ENCODE results near the gene HSPA12A. TPM values are rescaled to one million over a fixed set of nuclear protein-coding genes. Genes with fewer than 3 reads are reported as not detected.

Gene HSPA12A
- total RNA-seq, 4 donors from 2014 or later = 16.4 to 24.5 (median 22.2) TPM

- Histone ChIP-seq H3K4me1 (peaks cover 2 to 33% (median 27%) of the 10 kb centered on the region in 4 donors), H3K9me3 (no peaks in the 10 kb centered on the region), H3K4me3 (no peak overlapping the region), H3K27ac (replicated peaks in 1 of 4) (peak overlapping the region; percentile 41 to 66 (median 50)), H3K36me3 (no peaks in the 10 kb centered on the region), H3K27me3 (peaks cover 0 to 10% (median 0%) of the 10 kb centered on the region in 4 donors)
- no peak for DNase-seq (ENCODE audit: extremely low spot score)
- TF ChIP-seq CTCF (IDR thresholded peaks at IDR 0.05) = no peak
- TF ChIP-seq POLR2A (IDR thresholded peaks at IDR 0.05; ENCODE audit: low read depth) = no peak
- TF ChIP-seq EP300 (IDR thresholded peaks at IDR 0.05) = no peak
- TF ChIP-seq POLR2AphosphoS5 (IDR thresholded peaks at IDR 0.05) = no peak
- 96% methylated on average over 7 of the region's 9 CpGs for WGBS
- intact Hi-C loops (cut with DNase I) = no loop called here
These were observed 29.7 kb upstream of the HSPA12A start for GRCh38 chr10:116771959-116772585.

DNA sequence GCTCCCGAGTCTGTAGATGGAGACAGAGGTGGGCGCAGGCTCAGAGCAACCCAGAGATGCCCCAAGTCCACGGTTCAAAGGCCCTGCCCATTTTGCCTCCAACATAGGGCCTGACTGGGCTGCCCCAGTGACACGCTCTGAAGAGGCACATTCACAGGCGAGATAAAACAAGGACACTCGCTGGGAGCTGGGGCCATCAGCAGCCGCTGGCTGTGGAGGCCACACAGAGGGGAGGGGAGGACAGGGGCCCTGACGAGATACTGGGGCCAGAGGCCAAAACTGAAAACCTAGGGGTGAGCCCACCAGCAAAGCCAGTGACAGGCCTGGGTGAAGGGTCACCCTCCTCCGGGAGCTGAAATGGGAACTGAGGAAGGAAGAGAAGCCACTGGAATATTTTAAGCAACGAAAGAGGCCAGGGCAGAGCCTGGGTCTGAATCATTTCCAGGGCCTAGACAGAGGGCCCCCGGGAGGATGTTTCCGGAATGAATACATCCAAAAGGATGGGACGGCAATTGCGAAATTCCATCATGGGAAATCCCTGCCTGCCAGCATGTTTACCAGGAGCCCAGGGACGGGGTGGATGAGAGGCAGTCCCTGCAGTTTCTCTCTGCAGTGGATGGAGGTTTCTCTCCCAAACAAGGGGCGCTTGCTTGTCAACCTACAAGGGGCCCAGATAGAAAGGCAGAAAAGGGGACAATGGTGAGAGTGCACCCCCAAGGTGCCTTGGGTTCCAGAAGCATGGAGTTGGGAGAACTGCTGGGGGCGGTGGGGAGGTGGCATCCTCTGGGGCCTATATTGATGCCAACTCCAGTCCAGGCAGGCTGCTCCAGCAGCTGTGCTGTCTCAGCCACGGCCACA, 29.0 kb upstream of the HSPA12A start:
- intact Hi-C loops (cut with DNase I) = no loop called here
- peak; percentile 21 to 34 for TF ChIP-seq POLR2AphosphoS5 (IDR thresholded peaks at IDR 0.05)
- no peak for TF ChIP-seq POLR2A (IDR thresholded peaks at IDR 0.05; ENCODE audit: low read depth)
- no peak for TF ChIP-seq EP300 (IDR thresholded peaks at IDR 0.05)
- DNase-seq (ENCODE audit: extremely low spot score) = no peak
- Histone ChIP-seq H3K27ac (replicated peaks in 1 of 4) (peak overlapping the region; percentile 41 to 70 (median 56)), H3K4me3 (no peak overlapping the region), H3K27me3 (peaks cover 0 to 13% (median 0%) of the 10 kb centered on the region in 4 donors), H3K36me3 (no peaks in the 10 kb centered on the region), H3K9me3 (no peaks in the 10 kb centered on the region), H3K4me1 (peaks cover 2 to 38% (median 33%) of the 10 kb centered on the region in 4 donors)
- 66% methylated on average over 18 of the region's 18 CpGs for WGBS

GRCh38 chr10:116770281-116770680, 27.9 kb upstream of the HSPA12A start:
- DNase-seq (ENCODE audit: extremely low spot score) = no peak
- Histone ChIP-seq H3K4me1 (peaks cover 2 to 38% (median 33%) of the 10 kb centered on the region in 4 donors), H3K27ac (replicated peaks in 1 of 4) (peak overlapping the region in 1 of 4 donors; percentile 70), H3K4me3 (no peak overlapping the region), H3K9me3 (no peaks in the 10 kb centered on the region), H3K36me3 (no peaks in the 10 kb centered on the region), H3K27me3 (peaks cover 0 to 13% (median 0%) of the 10 kb centered on the region in 4 donors)
- 89% methylated on average over 10 of the region's 10 CpGs for WGBS
- no peak for TF ChIP-seq EP300 (IDR thresholded peaks at IDR 0.05)
- no peak for TF ChIP-seq CTCF (IDR thresholded peaks at IDR 0.05)
- TF ChIP-seq POLR2AphosphoS5 (IDR thresholded peaks at IDR 0.05) = no peak
- TF ChIP-seq POLR2A (IDR thresholded peaks at IDR 0.05; ENCODE audit: low read depth) = no peak
- intact Hi-C loops (cut with DNase I) = no loop called here

DNA sequence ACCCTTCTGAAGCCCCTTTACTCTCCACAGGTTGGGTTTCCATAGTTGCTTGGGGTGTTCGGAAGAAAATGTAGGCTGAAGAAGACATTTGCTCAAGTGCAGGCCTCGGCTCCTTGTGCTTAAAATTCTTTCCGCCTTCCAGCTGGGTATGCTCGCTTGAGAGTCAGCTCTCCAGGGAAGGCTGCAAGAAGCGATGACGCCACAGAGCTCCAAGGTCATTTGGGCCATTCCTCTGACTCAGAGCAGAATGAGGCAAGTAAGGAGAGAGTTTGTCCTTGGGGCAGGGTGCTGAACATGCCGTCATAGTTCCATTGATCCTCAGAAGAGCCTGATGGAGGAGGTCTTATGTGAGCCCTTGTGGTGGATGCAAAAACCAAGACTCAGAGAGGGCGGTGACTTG, 27.4 kb upstream of the HSPA12A start:
- intact Hi-C loops (cut with DNase I) = no loop called here
- H3K27ac ChIP-seq (replicated peaks in 1 of 4) = no peak overlapping the region
- WGBS = 84% methylated on average over 8 of the region's 8 CpGs

More for the DNA sequence above, 27.4 kb upstream of the HSPA12A start:
- no peaks in the 10 kb centered on the region for H3K9me3 ChIP-seq
- no peaks in the 10 kb centered on the region for H3K36me3 ChIP-seq
- peaks cover 0 to 13% (median 0%) of the 10 kb centered on the region in 4 donors for H3K27me3 ChIP-seq
- no peak overlapping the region for H3K4me3 ChIP-seq
- peaks cover 2 to 38% (median 33%) of the 10 kb centered on the region in 4 donors for H3K4me1 ChIP-seq
- no peak for TF ChIP-seq CTCF (IDR thresholded peaks at IDR 0.05)
- TF ChIP-seq POLR2AphosphoS5 (IDR thresholded peaks at IDR 0.05) = no peak
- TF ChIP-seq POLR2A (IDR thresholded peaks at IDR 0.05; ENCODE audit: low read depth) = no peak
- TF ChIP-seq EP300 (IDR thresholded peaks at IDR 0.05) = no peak
- no peak for DNase-seq (ENCODE audit: extremely low spot score)

All from esophagus muscularis mucosa (tissue), 4 donors.